Measurements from ENCODE around the gene MACROH2A1. TPM values are rescaled to one million over a fixed set of nuclear protein-coding genes. Genes with fewer than 3 reads are reported as not detected.

MACROH2A1 gene
- polyA plus RNA-seq, 6 donors from 2014 or later = 85.2 to 170 (median 120) TPM

DNA sequence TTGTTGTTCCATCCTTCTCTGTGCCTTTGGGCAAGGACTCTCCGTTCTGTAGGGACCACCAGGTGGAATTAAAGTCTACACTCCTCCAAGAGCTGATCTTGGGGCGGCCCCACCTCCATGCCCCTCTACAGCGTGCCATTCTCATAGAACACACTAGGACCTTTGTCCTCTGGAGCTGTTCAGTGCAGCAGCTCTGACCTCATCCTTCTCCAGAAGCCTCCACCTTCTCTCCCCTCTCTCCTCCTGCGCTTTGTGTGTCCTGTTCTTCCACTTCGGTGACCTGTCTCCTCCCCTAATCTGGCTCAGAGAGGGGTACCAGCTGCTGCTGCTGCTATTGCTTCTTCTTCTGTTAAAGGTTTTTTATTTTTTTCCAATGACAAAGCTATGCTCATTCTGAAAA is 1.8 kb upstream of the MACROH2A1 start:
- peaks cover 0 to 6% (median 0%) of the 10 kb centered on the region in 7 donors for H3K9me3 Mint-ChIP-seq
- H3K27ac Mint-ChIP-seq = peak overlapping the region in 3 of 6 donors; percentile 15 to 78 (median 25)
- H3K4me3 Mint-ChIP-seq = peak overlapping the region in 6 of 8 donors; percentile 42 to 94 (median 89)
- no peak for DNase-seq
- ATAC-seq (ENCODE audit: low read depth in 2 of 2) = no peak
- no peaks in the 10 kb centered on the region for H3K27me3 Mint-ChIP-seq
- H3K36me3 Mint-ChIP-seq = peaks cover 0 to 4% of the 10 kb centered on the region in 2 donors
- H3K4me1 Mint-ChIP-seq = peaks cover 16 to 36% (median 32%) of the 10 kb centered on the region in 3 donors

DNA sequence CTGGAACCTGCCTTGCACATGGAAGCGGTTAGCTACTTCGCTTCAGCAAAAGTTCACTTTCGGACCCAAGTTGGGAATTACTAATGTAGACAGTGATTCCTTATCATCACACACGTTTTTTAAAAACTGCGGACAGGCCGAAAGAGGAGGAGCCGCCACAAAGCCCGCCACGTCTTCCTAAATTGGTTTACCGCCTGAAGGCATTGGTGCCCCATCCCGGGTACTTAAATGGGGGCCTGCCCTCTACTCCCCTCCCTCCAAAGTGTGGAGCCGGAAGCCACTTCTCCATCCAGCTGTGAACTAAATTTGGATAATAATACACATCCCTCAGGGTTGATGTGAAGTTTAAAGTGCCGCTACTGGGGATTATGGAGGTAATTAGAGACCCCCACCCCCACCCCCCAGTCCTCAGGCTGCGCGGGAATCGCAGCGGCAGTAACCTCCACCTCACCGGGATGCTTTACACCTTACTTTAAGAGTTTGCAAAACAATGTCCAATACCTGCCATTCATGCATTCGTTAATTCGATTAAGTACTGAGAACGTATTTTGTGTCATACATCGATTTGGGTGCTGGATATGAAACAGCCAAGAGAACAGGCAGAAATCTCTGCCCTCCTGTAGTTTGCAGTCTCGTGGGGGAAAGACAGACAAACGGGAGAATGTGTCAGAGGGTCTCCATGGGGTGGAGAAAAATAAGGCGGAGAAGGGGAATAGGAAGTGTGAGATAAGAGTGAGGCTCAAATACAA is 937 bp upstream of the MACROH2A1 start:
- Mint-ChIP-seq H3K4me1 (peaks cover 25 to 44% (median 41%) of the 10 kb centered on the region in 3 donors), H3K36me3 (peaks cover 0 to 1% of the 10 kb centered on the region in 2 donors)

DNA sequence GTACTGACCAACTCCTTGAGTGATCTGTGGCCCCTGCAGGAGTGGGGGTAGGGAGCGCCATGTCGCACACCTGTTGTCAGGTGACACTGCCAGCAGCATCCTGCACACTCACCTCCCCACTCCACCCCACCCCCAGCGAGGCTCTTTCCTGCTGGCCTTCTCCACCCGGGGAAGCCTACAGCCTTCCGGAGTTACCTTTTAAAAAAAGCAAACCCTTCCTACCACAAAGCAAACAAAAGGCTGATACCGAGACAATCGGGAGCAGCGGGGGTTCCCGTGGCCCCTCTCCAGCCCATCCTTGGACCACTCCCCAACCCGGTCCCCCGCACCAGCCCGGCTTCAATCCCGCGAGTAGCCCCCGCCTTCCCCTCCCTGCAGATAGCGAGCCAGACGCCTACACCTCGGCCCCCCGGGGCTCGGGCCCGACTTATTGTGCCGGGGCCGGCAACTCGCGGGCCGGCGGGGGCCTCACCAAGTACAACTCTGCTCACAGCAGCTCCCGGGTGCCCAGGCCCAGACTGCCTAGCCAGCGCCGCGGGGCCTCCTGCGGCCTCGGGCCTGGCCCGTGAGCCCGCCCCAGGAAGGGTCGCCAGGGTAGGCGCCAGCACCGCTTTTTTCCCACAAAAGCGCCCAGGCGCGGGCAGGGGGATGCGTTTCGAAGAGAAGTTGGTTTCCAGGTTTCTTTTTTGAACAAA is 724 bp downstream of the MACROH2A1 start:
- H3K4me3 Mint-ChIP-seq = peak overlapping the region; percentile 83 to 94 (median 88)
- peaks cover 37 to 60% (median 58%) of the 10 kb centered on the region in 3 donors for H3K4me1 Mint-ChIP-seq
- H3K9me3 Mint-ChIP-seq = no peaks in the 10 kb centered on the region
- DNase-seq = peak; percentile 32
- no peaks in the 10 kb centered on the region for H3K36me3 Mint-ChIP-seq
- peak overlapping the region; percentile 57 to 94 (median 86) for H3K27ac Mint-ChIP-seq
- H3K27me3 Mint-ChIP-seq = no peaks in the 10 kb centered on the region
- peak; percentile 29 to 39 for ATAC-seq (ENCODE audit: low read depth in 2 of 2)

More for the DNA sequence above, 937 bp upstream of the MACROH2A1 start:
- DNase-seq (no peak), ATAC-seq (ENCODE audit: low read depth in 2 of 2) (no peak)
- Mint-ChIP-seq H3K9me3 (peaks cover 0 to 3% (median 0%) of the 10 kb centered on the region in 7 donors), H3K27me3 (no peaks in the 10 kb centered on the region), H3K4me3 (peak overlapping the region; percentile 87 to 94 (median 92)), H3K27ac (peak overlapping the region; percentile 85 to 98 (median 96))

DNA sequence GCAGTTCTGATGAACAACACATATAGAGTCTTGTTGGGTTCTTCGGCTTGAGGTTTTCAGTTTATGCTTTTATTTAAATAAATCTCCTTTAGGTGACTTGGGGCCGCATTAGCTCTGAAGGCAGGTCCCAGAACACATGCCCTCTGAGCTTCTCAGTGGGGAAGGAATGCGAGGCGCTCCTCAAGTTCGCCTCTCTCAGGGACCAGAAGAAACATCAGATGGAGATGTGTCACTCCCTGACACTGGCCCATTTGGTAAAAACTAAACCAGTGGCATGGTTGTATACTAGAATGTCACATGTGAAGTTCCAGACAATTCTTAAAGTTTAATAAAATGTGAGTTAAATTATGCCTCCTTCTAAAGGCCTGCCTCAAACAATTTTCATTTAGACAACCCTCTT is 1.9 kb downstream of the MACROH2A1 start:
- Mint-ChIP-seq H3K4me3 (peak overlapping the region in 7 of 8 donors; percentile 54 to 94 (median 87)), H3K9me3 (no peaks in the 10 kb centered on the region), H3K27ac (peak overlapping the region in 4 of 6 donors; percentile 30 to 85 (median 78)), H3K4me1 (peaks cover 46 to 72% (median 70%) of the 10 kb centered on the region in 3 donors), H3K27me3 (no peaks in the 10 kb centered on the region), H3K36me3 (peaks cover 0 to 4% of the 10 kb centered on the region in 2 donors)
- DNase-seq (no peak), ATAC-seq (ENCODE audit: low read depth in 2 of 2) (no peak)

DNA sequence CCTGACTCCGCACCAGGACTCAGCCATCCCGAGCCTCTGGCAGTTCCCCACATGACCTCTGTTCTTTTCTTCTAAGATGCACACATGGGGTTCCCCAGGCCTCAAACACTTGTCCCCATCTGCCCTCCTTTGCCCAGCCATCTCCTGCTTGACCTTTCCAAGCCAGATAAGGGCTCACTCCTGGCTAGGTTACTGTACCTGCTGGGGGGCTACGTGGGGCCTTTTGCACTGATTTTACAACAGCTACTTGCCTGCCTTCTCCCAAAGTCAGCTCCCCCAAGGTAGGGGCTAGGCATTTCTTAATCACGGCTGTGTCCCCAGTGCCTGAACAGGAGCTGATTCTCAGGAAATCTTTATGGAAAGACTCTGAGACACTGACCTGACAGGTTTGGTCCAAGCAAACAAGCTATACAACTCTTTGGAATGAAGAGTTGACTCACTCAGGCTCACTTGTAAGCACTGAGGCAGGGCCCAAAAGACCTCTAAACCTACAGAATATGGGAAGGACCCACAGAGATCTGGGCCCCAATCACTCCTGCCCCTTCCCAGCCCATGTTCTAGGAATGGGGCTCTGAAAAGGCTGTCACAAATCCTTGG is 2.5 kb downstream of the MACROH2A1 start:
- H3K4me3 Mint-ChIP-seq = peak overlapping the region in 6 of 8 donors; percentile 22 to 94 (median 66)
- peak overlapping the region in 4 of 6 donors; percentile 11 to 80 (median 61) for H3K27ac Mint-ChIP-seq
- peaks cover 51 to 78% (median 75%) of the 10 kb centered on the region in 3 donors for H3K4me1 Mint-ChIP-seq

DNA sequence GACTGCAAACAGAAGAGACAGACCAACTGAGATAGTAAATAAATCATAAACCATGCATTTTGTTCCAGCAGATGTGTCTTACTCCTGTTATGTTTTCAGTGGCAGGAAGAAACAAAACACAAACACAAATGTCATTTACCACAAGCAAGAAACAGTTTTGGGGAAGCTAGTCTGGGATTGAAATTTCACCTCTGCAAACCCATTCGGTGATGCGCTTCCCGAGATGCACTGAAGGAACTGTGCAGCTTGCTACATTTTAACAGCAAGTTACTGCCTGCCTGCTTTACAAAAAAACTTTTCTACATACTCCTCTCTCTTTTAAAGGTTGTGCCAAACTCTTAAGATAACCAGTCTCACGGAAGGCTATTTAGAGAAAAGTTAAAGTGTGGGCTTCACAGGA is 3.2 kb downstream of the MACROH2A1 start:
- no peak for DNase-seq
- peak overlapping the region in 2 of 8 donors; percentile 21 to 87 for H3K4me3 Mint-ChIP-seq
- peaks cover 55 to 80% (median 79%) of the 10 kb centered on the region in 3 donors for H3K4me1 Mint-ChIP-seq
- H3K9me3 Mint-ChIP-seq = no peaks in the 10 kb centered on the region
- H3K36me3 Mint-ChIP-seq = peaks cover 0 to 9% of the 10 kb centered on the region in 2 donors
- ATAC-seq (ENCODE audit: low read depth in 2 of 2) = no peak
- peak overlapping the region in 3 of 6 donors; percentile 10 to 80 (median 65) for H3K27ac Mint-ChIP-seq
- H3K27me3 Mint-ChIP-seq = no peaks in the 10 kb centered on the region

More for the DNA sequence above, 2.5 kb downstream of the MACROH2A1 start:
- Mint-ChIP-seq H3K9me3 (no peaks in the 10 kb centered on the region), H3K27me3 (no peaks in the 10 kb centered on the region), H3K36me3 (peaks cover 0 to 9% of the 10 kb centered on the region in 2 donors)
- DNase-seq (no peak), ATAC-seq (ENCODE audit: low read depth in 2 of 2) (no peak)

DNA sequence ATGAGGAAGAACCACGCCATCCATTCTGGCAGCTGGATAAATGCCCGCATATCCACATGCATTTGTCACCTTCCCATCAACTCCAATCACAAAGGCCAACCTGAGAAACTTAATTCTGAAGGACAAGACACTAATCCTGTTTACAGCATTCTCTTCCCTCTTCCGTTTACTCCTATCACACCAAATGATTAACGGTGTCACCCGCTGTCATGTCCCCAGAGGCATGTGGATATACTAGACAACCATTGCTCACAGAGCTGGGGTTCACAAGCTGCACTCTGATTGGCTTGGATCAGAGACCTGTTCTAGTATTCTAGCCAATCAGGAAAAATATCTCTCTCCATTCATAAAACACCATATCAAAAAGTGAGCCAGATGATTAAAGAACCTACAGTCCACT is 3.6 kb downstream of the MACROH2A1 start:
- no peaks in the 10 kb centered on the region for H3K9me3 Mint-ChIP-seq
- no peak for DNase-seq
- no peak for ATAC-seq (ENCODE audit: low read depth in 2 of 2)
- H3K27ac Mint-ChIP-seq = peak overlapping the region in 2 of 6 donors; percentile 10 to 80
- H3K4me1 Mint-ChIP-seq = peaks cover 57 to 80% (median 79%) of the 10 kb centered on the region in 3 donors
- H3K4me3 Mint-ChIP-seq = peak overlapping the region in 1 of 8 donors; percentile 87
- H3K27me3 Mint-ChIP-seq = no peaks in the 10 kb centered on the region
- peaks cover 0 to 9% of the 10 kb centered on the region in 2 donors for H3K36me3 Mint-ChIP-seq

DNA sequence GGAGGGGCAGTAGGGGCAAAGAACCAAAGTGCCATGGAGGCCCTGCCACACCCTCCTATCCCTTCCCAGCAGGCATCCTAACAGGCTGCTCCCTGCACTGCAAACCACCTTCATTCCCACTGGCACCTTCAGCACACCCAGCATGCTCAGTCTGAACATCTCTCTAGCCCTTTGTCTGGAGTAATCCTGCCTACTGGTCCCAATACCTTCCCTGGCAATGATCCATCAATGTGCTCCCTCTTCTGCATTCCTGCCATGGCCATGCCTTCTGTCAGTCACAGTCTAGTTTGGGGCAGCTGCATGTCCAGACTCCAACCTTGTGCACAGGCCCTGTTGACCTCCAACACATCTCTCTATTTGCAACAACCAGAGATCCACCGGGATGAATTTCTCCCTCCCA is 4.9 kb downstream of the MACROH2A1 start:
- H3K27me3 Mint-ChIP-seq = no peaks in the 10 kb centered on the region
- ATAC-seq (ENCODE audit: low read depth in 2 of 2) = no peak
- H3K4me3 Mint-ChIP-seq = no peak overlapping the region
- no peak for DNase-seq
- peak overlapping the region in 3 of 6 donors; percentile 8 to 81 (median 32) for H3K27ac Mint-ChIP-seq
- peaks cover 60 to 84% (median 75%) of the 10 kb centered on the region in 3 donors for H3K4me1 Mint-ChIP-seq
- no peaks in the 10 kb centered on the region for H3K9me3 Mint-ChIP-seq
- peaks cover 4 to 15% of the 10 kb centered on the region in 2 donors for H3K36me3 Mint-ChIP-seq

DNA sequence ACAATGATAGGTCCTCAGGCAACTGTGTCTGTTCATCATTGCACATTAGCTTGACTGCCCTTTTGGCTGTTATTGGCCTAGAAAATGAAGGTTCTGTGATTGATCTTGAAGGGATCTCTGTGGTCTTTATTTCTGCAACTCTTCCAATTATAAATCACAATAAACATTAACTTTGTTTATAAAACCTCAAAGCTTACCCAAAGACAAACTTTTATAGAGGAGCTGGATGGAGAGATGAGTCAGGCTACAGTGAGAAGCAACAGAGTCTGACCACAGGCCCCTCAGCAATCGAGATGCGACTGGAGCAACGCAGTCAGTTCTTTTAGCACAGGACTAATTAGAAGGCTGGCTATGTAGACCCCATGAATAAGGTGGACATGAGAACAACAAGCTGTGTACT is 5.3 kb downstream of the MACROH2A1 start:
- Mint-ChIP-seq H3K27ac (peak overlapping the region in 2 of 6 donors; percentile 26 to 81), H3K4me3 (no peak overlapping the region), H3K27me3 (no peaks in the 10 kb centered on the region), H3K4me1 (peaks cover 60 to 84% (median 75%) of the 10 kb centered on the region in 3 donors), H3K9me3 (no peaks in the 10 kb centered on the region), H3K36me3 (peaks cover 8 to 17% of the 10 kb centered on the region in 2 donors)
- ATAC-seq (ENCODE audit: low read depth in 2 of 2) (no peak), DNase-seq (no peak)

DNA sequence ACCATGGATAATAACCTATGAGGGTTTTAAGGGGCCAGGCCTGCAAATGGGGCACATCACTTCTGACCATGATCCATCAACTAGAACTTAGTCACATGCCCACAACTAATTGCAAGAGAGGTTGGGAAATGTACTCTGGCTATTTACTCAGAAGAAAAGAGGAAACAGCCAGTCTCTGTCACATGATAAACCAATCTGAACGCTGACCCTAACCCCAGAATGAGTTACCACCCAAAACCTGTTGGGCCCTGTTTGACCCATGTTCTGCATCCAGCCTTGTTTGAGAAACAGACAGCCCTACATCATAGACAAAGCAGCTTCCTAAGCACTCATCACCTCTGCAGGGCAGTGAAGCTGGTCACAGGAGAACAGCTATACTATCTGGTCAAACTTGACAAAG is 5.8 kb downstream of the MACROH2A1 start:
- ATAC-seq (ENCODE audit: low read depth in 2 of 2) = no peak

DNA sequence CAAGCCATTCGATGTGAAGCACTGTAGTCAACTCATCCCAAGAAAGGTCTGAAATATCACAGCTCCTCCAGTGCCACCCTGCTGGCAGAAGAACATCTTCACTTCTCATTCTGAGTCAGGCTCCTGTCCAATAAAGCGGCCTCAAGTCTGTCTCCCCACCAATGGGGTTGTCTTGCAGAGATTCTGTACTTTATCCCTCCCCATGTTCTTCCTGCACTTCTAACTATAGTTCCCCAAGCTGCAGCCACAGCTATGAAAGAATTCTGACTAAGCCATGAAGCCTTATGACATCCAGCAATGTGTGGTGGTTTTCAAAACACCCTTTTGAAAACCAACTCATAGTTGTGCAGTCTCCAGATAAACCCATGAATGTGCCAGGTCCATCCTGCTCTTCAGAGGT is 6.8 kb downstream of the MACROH2A1 start:
- no peak for DNase-seq
- Mint-ChIP-seq H3K27ac (peak overlapping the region in 2 of 6 donors; percentile 40 to 67), H3K27me3 (no peaks in the 10 kb centered on the region), H3K4me1 (peaks cover 60 to 84% (median 77%) of the 10 kb centered on the region in 3 donors), H3K9me3 (no peaks in the 10 kb centered on the region), H3K4me3 (peak overlapping the region in 1 of 8 donors; percentile 36), H3K36me3 (peaks cover 20 to 26% of the 10 kb centered on the region in 2 donors)
- ATAC-seq (ENCODE audit: low read depth in 2 of 2) = no peak

More for the DNA sequence above, 5.8 kb downstream of the MACROH2A1 start:
- Mint-ChIP-seq H3K27me3 (no peaks in the 10 kb centered on the region), H3K9me3 (no peaks in the 10 kb centered on the region), H3K4me1 (peaks cover 60 to 81% (median 75%) of the 10 kb centered on the region in 3 donors), H3K27ac (peak overlapping the region in 5 of 6 donors; percentile 2 to 58 (median 20)), H3K4me3 (no peak overlapping the region), H3K36me3 (peaks cover 13 to 22% of the 10 kb centered on the region in 2 donors)
- no peak for DNase-seq

DNA sequence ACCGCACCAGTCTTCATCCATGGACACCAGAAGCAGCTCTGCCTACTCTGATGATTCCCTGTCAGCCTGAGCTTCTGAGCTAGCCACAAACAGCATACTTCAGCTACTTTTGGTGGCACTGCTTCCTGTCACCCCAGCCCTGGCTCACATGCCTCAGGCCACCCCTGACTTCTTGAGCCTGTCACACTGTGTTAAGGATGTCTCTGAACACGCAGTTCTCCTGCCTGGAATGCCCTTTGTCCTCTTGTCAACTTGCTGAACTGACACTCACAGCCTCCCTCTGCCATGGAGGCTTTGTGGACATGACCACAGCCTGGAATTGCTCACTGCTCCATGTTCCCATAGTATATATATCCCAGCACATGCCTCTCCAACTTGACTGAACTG is 7.2 kb downstream of the MACROH2A1 start:
- peak overlapping the region in 3 of 6 donors; percentile 52 to 89 (median 67) for H3K27ac Mint-ChIP-seq
- H3K36me3 Mint-ChIP-seq = peaks cover 22 to 26% of the 10 kb centered on the region in 2 donors
- ATAC-seq (ENCODE audit: low read depth in 2 of 2) (no peak), DNase-seq (no peak)
- H3K9me3 Mint-ChIP-seq = no peaks in the 10 kb centered on the region
- peaks cover 64 to 84% (median 77%) of the 10 kb centered on the region in 3 donors for H3K4me1 Mint-ChIP-seq
- no peak overlapping the region for H3K4me3 Mint-ChIP-seq
- no peaks in the 10 kb centered on the region for H3K27me3 Mint-ChIP-seq

Data from naive B cell (primary cell).